SK-N-SH treated with all-trans-retinoic acid at 6 μM for 48 hours (cell line): ENCODE results near the gene TTC31.

Source experiments
- ATAC-seq: fragments of 200-7000 bp; cut with Tn5 transposase; 3 replicates; pipeline ENCODE4 v1.9.1; 2020; ENCODE audit warnings: mild to moderate bottlenecking, moderate library complexity
- BACH2 ChIP-seq: fragments of 250-450 bp; sonication (Bioruptor Pico); IDR thresholded peaks from 2 replicates; pipeline ENCODE4 v1.9.0; 2021; ENCODE audit warnings: mild to moderate bottlenecking, borderline replicate concordance
- CREB5 ChIP-seq: fragments of 250-450 bp; sonication (Bioruptor Pico); IDR thresholded peaks from 2 replicates; pipeline ENCODE4 v1.5.1; 2020; ENCODE audit warnings: low read depth, mild to moderate bottlenecking, moderate library complexity
- GLIS3 ChIP-seq: fragments of 250-450 bp; sonication (Bioruptor Pico); IDR thresholded peaks from 2 replicates; pipeline ENCODE4 v1.5.0; 2020; ENCODE audit warnings: mild to moderate bottlenecking, moderate library complexity
- OSR1 ChIP-seq: fragments of 250-450 bp; sonication (Bioruptor Pico); IDR thresholded peaks from 2 replicates; pipeline ENCODE4 v1.8.0; 2022; ENCODE audit warnings: moderate library complexity, mild to moderate bottlenecking, inconsistent platforms
- PPARA ChIP-seq: fragments of 250-450 bp; sonication (Bioruptor Pico); IDR thresholded peaks from 2 replicates; pipeline ENCODE4 v1.5.0; 2020; ENCODE audit warnings: mild to moderate bottlenecking, borderline replicate concordance
- RARB ChIP-seq: fragments of 250-450 bp; sonication (Bioruptor Pico); IDR thresholded peaks from 2 replicates; pipeline ENCODE4 v1.8.0; 2021; ENCODE audit warnings: mild to moderate bottlenecking, moderate library complexity
- SNAI2 ChIP-seq: fragments of 250-450 bp; sonication (Bioruptor Pico); IDR thresholded peaks from 2 replicates; pipeline ENCODE4 v1.5.0; 2020; ENCODE audit warnings: mild to moderate bottlenecking, moderate library complexity
- TCF4 ChIP-seq: fragments of 250-450 bp; sonication (Bioruptor Pico); IDR thresholded peaks from 2 replicates; pipeline ENCODE4 v1.8.0; 2021; ENCODE audit warnings: mild to moderate bottlenecking, moderate library complexity, borderline replicate concordance
- TOX ChIP-seq: fragments of 250-450 bp; sonication (Bioruptor Pico); IDR thresholded peaks from 2 replicates; pipeline ENCODE4 v1.8.0; 2021; ENCODE audit warnings: mild to moderate bottlenecking, moderate library complexity, borderline replicate concordance
- ZC3H10 ChIP-seq: fragments of 250-450 bp; sonication (Bioruptor Pico); IDR thresholded peaks from 2 replicates; pipeline ENCODE4 v1.5.1; 2021; ENCODE audit warnings: mild to moderate bottlenecking, moderate library complexity
- ZFP3 ChIP-seq: fragments of 250-450 bp; sonication (Bioruptor Pico); IDR thresholded peaks from 2 replicates; pipeline ENCODE4 v1.5.0; 2020; ENCODE audit warnings: mild to moderate bottlenecking, moderate library complexity
- ZFP30 ChIP-seq: fragments of 450-650 bp; formaldehyde crosslinking; IDR thresholded peaks from 2 replicates; pipeline ENCODE4 v1.5.0; 2022; ENCODE audit warnings: mild to moderate bottlenecking, moderate library complexity
- ZNF565 ChIP-seq: fragments of 450-650 bp; formaldehyde crosslinking; conservative IDR thresholded peaks from 2 replicates; pipeline ENCODE4 v1.5.0; 2020; ENCODE audit warnings: low read depth, mild to moderate bottlenecking, moderate library complexity
- ZNF8 ChIP-seq: fragments of 450-650 bp; formaldehyde crosslinking; IDR thresholded peaks from 2 replicates; pipeline ENCODE4 v1.5.0; 2020; ENCODE audit warnings: mild to moderate bottlenecking, moderate library complexity
- TF ChIP-seq, protein P1 (sequence below): fragments of 250-450 bp; sonication (Bioruptor Pico); IDR thresholded peaks from 2 replicates; pipeline ENCODE4 v1.8.0; 2021; ENCODE audit warnings: low read depth, mild to moderate bottlenecking, moderate library complexity, borderline replicate concordance
- TF ChIP-seq, protein P2 (sequence below): fragments of 250-450 bp; sonication (Bioruptor Pico); IDR thresholded peaks from 2 replicates; pipeline ENCODE4 v1.5.1; 2021; ENCODE audit warnings: mild to moderate bottlenecking, moderate library complexity
- TF ChIP-seq, protein P3 (sequence below): fragments of 250-450 bp; sonication (Bioruptor Pico); IDR thresholded peaks from 2 replicates; pipeline ENCODE4 v1.8.0; 2020; ENCODE audit warnings: mild to moderate bottlenecking, moderate library complexity, borderline replicate concordance

The TTC31 gene

DNA sequence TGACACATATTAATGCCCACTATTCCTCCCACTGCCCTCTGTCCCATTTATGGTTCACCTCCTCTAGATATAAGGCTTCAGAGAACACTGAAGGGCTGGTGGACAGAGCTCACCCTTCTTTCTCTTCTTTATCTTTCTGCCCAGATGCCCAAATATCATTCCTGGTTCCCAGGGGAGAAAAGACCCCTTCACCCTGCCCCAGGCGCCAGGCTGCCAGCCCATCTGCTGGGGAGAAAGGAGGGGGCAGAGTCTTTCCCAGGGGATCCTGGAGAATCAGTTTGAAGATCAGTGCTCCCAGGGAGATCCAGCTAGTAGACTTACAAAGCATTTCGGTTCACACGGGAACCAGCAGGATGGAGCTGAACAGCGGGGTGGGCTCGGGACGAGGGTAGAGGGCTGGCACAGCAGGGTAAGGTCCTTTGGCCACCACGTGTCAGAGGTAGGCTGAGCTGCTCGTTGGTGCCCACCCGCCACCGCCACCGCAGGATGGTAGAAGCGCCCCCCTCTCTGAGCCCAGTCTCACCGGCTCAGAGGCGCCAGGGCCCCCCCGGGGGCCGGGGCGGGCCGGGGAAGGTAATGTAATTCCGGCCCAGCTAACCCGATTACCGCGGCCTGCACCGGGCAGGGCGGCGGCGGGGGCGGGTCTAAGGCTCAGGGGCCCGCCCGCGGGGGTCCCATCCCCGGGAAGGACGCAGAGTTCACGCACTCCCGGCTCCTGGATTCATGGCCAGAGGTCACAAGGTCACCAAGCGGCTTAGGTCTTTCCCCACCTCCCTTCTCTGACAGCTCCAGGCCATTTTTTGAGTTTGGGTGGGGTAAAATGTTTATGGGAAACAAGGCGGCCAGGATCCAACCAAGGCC, 30.1 kb downstream of the TTC31 start (continued):
- TF ChIP-seq, protein P1, sequence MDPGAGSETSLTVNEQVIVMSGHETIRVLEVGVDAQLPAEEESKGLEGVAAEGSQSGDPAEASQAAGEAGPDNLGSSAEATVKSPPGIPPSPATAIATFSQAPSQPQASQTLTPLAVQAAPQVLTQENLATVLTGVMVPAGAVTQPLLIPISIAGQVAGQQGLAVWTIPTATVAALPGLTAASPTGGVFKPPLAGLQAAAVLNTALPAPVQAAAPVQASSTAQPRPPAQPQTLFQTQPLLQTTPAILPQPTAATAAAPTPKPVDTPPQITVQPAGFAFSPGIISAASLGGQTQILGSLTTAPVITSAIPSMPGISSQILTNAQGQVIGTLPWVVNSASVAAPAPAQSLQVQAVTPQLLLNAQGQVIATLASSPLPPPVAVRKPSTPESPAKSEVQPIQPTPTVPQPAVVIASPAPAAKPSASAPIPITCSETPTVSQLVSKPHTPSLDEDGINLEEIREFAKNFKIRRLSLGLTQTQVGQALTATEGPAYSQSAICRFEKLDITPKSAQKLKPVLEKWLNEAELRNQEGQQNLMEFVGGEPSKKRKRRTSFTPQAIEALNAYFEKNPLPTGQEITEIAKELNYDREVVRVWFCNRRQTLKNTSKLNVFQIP (CRISPR knock-in tag) = no peak
- no peak; the same call in 1 of the 2 replicates for TF ChIP-seq ZFP30 (CRISPR knock-in tag)
- TF ChIP-seq, protein P2, sequence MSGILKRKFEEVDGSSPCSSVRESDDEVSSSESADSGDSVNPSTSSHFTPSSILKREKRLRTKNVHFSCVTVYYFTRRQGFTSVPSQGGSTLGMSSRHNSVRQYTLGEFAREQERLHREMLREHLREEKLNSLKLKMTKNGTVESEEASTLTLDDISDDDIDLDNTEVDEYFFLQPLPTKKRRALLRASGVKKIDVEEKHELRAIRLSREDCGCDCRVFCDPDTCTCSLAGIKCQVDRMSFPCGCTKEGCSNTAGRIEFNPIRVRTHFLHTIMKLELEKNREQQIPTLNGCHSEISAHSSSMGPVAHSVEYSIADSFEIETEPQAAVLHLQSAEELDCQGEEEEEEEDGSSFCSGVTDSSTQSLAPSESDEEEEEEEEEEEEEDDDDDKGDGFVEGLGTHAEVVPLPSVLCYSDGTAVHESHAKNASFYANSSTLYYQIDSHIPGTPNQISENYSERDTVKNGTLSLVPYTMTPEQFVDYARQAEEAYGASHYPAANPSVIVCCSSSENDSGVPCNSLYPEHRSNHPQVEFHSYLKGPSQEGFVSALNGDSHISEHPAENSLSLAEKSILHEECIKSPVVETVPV (CRISPR knock-in tag) = no peak
- peak; percentile 78 for TF ChIP-seq ZFP3
- TF ChIP-seq SNAI2 (CRISPR knock-in tag) = no peak
- no peak for TF ChIP-seq ZNF565 (CRISPR knock-in tag)
- no peak for TF ChIP-seq PPARA (CRISPR knock-in tag)
- TF ChIP-seq, all 23 proteins: peak for 8

GRCh38 chr2:74513605-74514367, 30.9 kb downstream of the TTC31 start:
- ATAC-seq = peak; percentile 18
- no peak for TF ChIP-seq OSR1 (CRISPR knock-in tag)
- peak; percentile 59; the same call in 1 of the 2 replicates for TF ChIP-seq GLIS3 (CRISPR knock-in tag)
- no peak for TF ChIP-seq TCF4
- TF ChIP-seq ZFP30 (CRISPR knock-in tag) = no peak
- no peak for TF ChIP-seq ZFP3
- TF ChIP-seq, protein P3, sequence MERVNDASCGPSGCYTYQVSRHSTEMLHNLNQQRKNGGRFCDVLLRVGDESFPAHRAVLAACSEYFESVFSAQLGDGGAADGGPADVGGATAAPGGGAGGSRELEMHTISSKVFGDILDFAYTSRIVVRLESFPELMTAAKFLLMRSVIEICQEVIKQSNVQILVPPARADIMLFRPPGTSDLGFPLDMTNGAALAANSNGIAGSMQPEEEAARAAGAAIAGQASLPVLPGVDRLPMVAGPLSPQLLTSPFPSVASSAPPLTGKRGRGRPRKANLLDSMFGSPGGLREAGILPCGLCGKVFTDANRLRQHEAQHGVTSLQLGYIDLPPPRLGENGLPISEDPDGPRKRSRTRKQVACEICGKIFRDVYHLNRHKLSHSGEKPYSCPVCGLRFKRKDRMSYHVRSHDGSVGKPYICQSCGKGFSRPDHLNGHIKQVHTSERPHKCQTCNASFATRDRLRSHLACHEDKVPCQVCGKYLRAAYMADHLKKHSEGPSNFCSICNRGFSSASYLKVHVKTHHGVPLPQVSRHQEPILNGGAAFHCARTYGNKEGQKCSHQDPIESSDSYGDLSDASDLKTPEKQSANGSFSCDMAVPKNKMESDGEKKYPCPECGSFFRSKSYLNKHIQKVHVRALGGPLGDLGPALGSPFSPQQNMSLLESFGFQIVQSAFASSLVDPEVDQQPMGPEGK (CRISPR knock-in tag) = peak; percentile 91; the same call in 1 of the 2 replicates
- TF ChIP-seq BACH2 = no peak
- TF ChIP-seq ZNF565 (CRISPR knock-in tag) = no peak
- no peak for TF ChIP-seq SNAI2 (CRISPR knock-in tag)
- no peak for TF ChIP-seq ZC3H10 (CRISPR knock-in tag)
- TF ChIP-seq ZNF8 = no peak
- TF ChIP-seq PPARA (CRISPR knock-in tag) = no peak
- no peak for TF ChIP-seq TOX
- TF ChIP-seq, protein P2 (CRISPR knock-in tag) = no peak
- TF ChIP-seq RARB (CRISPR knock-in tag) = no peak
- TF ChIP-seq CREB5 (CRISPR knock-in tag) = no peak

GRCh38 chr2:74514368-74515270, 31.7 kb downstream of the TTC31 start, which contains the start of gene TLX2:
Gene TLX2, plus strand, starts transcription at chr2:74514450. Its CDS starts 357 bp downstream, at chr2:74514807.
- peak; percentile 79 for ATAC-seq
- TF ChIP-seq BACH2 = no peak
- TF ChIP-seq, all 23 proteins: peak for 0
